NCI-H446 (cell line): ENCODE results near the gene TTC27.
"Not testable (repeated sequence)": the region's sequence is repeated elsewhere in the genome, so short reads cannot be mapped to it uniquely, and the experiment has no call there.

Source experiments
- DNase-seq, 2 experiments: peaks; one replicate each; lab custom pipeline; 2025; lab: John Stamatoyannopoulos, UW

Gene TTC27

DNA sequence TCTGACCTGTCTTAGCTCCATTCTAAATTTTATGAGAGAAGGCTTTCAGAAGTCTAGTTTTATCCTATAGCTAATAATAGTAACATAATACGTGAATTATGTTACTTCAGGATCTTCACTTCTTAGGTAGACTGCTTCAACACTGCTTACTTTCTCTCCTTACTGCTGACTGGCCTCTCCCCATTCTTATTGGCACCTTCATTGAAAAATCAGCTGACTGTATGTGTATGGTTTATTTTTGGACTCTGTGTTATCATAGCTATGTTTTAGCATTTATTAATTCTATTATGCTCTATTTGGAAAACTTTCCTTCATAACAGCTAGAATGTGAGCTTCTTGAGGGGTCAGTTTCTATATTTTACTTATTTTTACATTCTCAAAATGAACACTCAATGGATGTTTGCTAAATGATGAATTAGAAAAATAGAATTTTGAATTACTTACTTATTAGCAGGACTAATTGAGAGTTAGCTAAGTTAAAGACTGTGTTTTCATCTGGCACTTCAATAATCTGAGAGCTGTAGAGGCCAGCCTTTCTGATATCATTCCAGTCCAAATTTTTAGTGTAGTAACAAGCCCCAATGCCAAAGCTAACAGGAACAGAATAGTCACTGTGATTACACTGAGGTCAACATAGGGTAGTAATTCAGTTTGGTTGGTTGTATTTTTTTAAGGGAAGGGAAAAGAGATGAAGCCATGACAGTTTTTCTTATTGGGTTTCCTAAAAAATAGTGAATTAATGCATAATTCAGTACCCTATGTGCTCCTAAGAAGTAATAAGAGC is 92.3 kb downstream of the TTC27 start:
- DNase-seq: no peak

GRCh38 chr2:32720771-32721170 is 92.9 kb downstream of the TTC27 start:
- no peak for DNase-seq

GRCh38 chr2:32721376-32721775 is 93.5 kb downstream of the TTC27 start:
- no peak for DNase-seq

DNA sequence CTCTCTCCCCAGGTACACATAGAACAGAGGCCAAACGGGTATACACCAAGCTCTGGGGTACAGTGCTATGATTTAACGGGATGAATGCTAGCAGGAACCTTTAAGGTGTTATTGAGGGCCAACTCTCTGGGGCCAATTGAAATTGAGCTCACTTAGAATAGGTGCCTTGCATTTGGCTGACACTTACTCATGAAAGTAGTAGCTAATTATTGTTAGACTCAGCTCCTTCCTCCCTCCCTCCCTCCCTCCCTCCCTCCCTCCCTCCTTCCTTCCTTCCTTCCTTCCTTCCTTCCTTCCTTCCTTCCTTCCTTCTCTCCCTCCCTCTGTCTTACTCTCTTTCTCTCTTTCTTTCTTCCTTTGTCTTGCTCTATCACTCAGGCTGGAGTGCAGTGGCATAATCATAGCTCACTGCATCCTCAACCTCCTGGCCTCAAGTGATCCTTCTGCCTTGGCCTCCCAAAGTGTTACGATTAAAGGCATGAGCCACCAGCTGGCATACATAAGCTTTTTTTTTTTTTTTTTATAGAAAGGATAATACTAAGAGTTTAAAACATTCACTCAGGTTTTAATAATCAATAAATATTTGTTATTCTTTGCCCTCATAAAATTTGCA is 95.7 kb downstream of the TTC27 start:
- no peak for DNase-seq

DNA sequence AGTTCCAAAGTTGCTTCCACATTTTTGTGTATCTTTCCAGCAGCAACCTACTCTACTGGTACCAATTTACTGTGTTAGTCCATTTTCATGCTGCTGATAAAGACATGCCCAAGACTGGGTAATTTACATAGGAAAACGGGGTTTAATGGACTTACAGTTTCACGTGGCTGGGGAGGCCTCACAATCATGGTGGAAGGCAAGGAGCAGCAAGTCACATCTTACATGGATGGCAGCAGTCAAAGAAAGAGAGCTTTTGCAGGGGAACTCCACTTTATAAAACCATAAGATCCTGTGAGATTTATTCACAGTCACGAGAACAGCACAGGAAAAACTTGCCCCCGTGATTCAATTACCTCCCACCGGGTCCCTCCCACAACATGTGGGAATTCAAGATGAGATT is 98.8 kb downstream of the TTC27 start:
- not testable (repeated sequence) for DNase-seq

DNA sequence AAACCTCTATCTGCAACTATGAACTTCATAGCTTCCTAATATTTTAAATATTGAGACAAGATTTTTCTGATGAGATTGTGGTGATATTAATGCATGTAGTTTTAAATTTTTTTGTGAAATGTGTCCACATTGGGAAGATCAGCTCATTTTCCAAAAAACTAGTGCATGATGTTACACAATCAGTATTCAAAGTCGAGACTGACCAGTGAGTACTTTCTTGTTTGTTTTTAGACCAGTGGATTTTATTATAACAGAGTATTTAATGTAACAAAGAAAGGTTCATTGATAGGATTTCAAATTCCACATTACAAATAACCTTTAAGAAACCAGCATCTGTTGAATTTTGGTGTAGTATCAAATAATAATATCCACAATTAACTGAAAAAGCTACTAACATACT is 99.3 kb downstream of the TTC27 start:
- DNase-seq: no peak

DNA sequence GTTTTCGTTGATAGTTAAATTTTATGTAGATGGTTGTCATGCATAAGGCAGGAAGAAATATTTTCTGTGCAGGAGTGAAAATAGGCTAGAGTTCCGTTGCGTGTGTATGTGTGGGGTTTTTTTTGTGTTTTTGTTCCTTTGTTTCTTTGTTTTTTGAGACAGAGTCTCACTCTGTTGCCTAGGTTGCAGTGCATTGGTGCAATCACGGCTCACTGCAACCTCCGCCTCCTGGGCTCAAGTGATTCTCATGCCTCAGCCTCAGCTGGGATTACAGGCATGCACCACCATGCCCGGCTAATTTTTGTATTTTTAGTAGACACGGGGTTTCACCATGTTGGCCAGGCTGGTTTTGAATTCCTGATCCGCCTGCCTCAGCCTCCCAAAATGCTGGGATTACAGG is 103.1 kb downstream of the TTC27 start:
- not testable (repeated sequence) for DNase-seq

- DNase-seq: no peak
Observed at GRCh38 chr2:32732120-32732519, 104.3 kb downstream of the TTC27 start.

- DNase-seq: no peak
Observed at GRCh38 chr2:32732912-32733472, 105.1 kb downstream of the TTC27 start.

GRCh38 chr2:32735348-32735747 is 107.5 kb downstream of the TTC27 start:
- no peak for DNase-seq

DNA sequence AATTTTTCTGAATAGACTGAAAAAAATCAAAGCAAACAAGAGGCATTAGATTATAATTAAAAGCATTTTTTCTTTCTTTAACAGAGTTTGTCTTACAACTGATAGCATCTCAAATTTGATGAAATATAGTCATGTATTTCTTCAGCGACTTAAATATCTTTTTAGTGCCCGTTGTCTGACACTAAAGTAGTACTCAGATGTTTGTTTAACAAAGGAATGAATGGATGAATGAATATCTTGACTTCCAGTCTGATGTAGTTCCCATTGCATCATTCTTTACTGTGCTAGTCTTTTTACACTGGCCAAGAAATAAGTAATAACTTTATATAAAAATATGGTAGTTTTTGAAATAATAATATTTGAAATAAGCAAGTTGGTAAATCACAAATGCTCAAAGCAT is 111.1 kb downstream of the TTC27 start:
- no peak for DNase-seq

DNA sequence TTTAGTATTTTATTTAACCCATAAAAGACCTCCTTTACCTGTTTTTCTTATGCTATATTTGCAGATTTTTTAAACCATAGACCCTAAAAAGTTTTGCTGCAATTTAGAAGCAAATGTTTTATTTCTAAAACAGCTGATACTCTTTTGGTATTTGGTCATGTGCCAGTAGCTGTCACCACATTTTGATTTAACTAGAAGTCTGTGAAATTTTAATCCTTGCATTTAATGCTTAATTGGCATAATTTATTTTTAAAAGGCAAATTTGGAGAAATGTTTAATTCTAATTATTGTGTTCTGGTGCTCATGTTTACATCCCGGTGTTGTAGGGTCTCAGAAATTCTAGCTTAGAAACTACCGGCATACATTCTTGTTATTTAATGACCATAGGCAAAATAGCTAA is 111.8 kb downstream of the TTC27 start:
- DNase-seq: no peak

GRCh38 chr2:32741575-32741974 is 113.7 kb downstream of the TTC27 start:
- no peak for DNase-seq

DNA sequence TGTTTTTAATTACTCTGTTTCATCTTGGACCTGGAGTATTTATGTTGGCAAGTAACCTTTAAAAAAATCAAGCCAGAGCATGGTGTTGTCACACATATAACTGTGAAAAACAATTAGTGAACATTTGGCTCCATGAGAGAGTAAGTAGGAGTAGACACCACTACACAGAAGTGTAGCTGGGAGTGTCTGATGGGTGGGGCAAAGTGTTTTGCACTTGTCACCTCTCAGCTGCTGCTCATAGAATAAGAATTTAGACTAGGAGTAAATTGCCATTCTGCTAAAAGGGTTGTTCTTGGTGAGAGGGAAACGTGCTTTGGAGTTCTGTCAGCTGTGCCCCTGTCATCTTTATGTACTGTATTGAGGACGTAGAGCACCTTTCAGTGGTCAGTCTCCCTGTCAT is 114.5 kb downstream of the TTC27 start:
- DNase-seq: no peak

DNA sequence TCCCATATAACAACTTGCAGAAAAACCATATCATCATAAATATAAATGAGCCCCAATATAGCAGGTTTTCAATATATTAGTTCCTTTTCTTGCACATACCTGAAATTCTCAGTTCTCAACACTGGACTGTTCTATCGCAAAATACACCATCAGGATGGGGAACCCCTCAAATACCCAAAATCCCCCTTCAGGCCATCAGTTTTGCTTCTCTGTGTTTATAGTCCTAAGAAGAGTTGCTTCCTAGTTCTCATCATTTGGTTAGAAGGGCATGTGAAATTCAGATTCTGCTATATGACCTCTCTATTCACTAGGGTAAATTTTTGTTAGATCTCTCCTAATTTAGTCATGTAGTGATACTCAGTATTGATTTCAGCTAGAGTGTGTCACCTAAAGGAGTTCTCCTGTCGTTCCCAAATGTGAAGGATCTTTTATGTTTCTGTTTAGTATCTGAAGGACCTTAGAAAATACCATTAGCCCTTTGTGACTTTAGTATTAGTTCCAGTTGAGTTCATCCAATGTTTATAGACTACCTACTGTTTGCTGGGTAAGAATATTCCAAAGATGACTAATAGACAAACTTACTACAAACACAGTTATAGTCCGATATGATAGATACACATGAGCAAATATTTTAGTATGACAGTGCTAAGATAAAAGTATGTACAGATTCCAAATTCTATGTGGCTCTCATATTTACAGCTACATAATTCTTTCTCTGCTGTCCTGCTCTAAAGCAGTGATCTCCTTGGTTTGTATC is 115.8 kb downstream of the TTC27 start:
- DNase-seq: no peak

- no peak for DNase-seq
Observed at GRCh38 chr2:32745191-32745590, 117.3 kb downstream of the TTC27 start.

- no peak for DNase-seq
Observed at GRCh38 chr2:32745675-32746074, 117.8 kb downstream of the TTC27 start.

DNA sequence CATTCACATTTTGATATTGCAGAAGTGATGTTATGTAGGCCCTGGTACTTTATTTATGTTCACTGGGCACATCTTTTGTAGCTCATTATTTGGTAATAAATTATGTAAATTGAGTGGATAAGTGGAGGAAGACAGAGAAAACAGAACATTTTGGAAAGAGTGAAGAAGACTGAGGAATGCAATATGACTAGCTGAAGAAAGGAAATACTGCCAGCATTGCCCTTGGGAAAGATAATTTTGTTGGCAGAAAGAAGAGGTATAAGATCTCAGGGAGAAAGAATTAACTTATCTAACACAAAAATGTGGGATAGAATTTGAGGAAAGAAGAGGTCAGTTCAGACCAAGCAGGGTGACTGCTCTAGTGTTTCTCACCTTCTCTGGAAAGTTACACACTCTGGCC is 118.8 kb downstream of the TTC27 start:
- DNase-seq: no peak

DNA sequence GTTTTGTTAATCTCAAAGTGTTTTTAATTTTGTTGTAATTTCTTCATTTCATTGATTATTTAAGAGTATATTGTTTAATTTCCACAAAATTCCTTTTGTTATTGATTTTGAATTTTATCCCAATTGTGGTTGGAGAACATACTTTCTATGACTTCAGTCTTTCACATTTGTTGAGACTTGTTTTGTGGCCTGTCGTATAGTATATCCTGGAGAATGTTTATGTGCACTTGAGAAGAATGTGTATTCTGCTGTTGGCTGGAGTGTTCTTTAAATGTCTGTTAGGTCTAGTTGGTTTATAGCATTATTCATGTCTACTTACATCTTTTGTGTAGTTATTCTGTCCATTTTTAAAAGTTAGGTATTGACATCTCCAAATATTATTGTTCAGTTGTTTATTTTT is 120.3 kb downstream of the TTC27 start:
- DNase-seq: no peak

- DNase-seq: no peak
Observed at GRCh38 chr2:32750880-32751279, 123.0 kb downstream of the TTC27 start.

- DNase-seq: no peak
Observed at GRCh38 chr2:32752205-32752604, 124.4 kb downstream of the TTC27 start.

- DNase-seq: no peak
Observed at GRCh38 chr2:32752952-32753351, 125.1 kb downstream of the TTC27 start.

GRCh38 chr2:32754676-32755075 is 126.8 kb downstream of the TTC27 start:
- not testable (repeated sequence) for DNase-seq
